NCI-H1417 (cell line): ENCODE results near the gene PROB1.

ENCODE experiments used
- DNase-seq, 3 experiments: peaks; one replicate each; lab custom pipeline; 2025; lab: John Stamatoyannopoulos, UW

The PROB1 gene

DNA sequence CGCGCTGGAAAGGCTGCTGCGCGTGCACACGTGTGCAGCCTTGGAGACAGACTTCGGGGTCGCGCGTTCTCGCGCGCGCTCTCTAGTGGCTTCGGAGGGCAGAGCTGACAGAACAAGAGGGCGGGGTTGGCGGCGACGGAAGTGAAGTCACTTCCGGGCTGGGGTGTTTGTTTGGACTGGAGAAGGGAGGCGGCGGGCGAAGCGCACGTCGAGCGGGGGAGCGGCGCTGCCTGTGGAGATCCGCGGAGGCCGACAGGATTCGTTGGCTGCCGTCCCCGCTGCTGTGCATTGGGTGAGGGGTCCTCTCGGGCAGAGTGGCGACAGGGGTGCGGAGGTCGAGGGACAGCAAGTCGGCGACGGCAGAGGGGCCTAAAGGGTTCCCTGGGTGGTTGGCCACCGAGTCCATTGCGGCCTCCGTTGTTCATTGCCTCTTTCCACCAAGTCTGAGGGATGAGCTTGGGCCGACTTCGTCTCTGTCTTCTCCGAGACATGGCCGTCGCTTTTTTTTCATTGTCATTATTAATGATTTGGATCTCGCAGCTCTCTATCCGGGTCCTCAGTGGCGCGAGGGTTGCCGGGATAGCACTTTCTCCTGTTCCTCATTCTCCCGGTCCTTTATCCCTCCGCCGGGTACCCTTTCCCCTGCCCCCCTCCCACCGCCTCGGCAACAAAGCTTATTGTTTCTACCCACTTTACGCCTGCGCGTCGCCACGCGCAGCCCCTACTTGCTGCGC is 53.0 kb downstream of the PROB1 start, which contains the start of gene PAIP2:
TSS of gene PAIP2 (plus strand) at position 166 of the 734 bp plus-strand sequence. CDS start 21,931 bp downstream, outside the sequence.
- peak; percentile 92 to 95 (median 95) for DNase-seq

DNA sequence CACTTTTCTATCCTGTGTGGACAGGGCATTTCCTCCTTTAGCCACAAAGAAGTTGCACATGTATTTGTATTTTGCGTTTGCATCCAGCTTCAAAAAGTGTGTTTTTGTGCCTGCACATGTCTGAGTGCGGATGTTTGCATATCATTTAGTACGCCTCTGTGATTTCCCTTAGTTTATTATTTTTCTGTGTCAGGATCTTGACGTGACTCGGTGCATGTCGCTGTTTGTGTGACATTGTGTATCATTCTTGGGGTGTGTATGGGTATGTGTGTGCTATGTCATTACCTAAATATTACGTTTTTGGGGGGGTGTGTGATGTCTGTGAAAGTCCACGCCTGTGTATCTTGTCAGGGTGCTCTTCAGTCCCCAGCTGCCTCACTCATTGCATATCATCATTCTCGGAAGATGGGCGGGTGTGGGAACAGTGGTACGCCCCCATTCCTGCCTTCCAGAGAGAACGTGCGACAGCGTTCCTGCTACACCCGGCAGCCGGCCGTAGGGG is 53.7 kb downstream of the PROB1 start:
- no peak for DNase-seq
